HS-27A (cell line): ENCODE results near the gene KLHDC7B.

Experiments used
- DNase-seq: peaks from one replicate; pipeline ENCODE4 v3.0.0-alpha.2; 2012; ENCODE audit warnings: low read depth, missing footprints

KLHDC7B gene

DNA sequence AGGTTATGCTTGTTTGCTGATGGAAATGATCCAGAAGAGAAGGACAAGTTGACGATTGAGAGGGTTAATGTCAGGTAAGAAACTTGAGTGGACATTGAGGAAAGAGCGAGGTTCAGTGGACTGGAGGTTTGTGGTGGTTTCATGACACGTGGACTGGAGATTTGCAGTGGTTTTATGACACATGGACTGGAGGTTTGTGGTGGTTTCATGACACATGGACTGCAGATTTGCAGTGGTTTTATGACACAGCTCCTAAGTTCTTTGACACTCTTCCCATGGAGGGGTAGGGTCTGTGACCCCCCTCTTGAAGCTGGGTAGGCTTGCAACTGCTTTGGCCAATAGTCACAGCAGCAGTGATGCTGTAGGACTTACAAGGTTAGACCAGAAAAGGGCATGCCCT is 49.5 kb downstream of the KLHDC7B start:
- no peak for DNase-seq

GRCh38 chr22:50597097-50597496 is 51.4 kb downstream of the KLHDC7B start:
- DNase-seq, result no peak

DNA sequence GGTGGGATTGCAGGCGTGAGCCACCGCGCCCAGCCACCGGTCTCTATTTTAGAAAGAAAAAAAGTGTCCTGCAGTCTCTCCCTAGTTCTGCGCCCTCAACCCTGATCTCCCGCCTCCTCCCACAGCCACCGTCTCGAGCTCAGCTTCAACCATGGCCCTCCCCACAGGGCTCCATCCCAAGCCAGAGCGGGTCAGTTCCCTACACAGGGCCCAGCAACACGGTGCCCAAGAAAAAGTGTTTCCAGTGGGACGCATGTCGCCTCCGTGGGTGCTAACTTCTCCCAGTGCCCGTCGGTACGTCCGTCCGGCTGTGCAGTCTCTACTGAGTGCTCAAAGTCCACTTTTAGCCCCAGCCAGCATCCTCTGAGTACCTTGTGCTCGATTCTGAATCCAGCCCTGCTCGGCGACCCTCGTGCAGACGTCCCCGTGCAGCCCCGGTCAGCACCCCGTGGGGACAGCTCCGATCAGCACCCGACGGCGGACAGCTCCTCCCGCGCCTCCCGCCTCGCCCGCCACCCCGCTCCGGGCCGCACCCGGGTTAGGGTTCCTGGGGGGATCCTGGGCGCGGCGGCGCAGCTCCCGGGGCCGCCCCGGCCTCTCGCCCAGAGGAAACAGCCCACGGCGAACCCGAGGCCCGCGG is 54.2 kb downstream of the KLHDC7B start:
- no peak for DNase-seq

DNA sequence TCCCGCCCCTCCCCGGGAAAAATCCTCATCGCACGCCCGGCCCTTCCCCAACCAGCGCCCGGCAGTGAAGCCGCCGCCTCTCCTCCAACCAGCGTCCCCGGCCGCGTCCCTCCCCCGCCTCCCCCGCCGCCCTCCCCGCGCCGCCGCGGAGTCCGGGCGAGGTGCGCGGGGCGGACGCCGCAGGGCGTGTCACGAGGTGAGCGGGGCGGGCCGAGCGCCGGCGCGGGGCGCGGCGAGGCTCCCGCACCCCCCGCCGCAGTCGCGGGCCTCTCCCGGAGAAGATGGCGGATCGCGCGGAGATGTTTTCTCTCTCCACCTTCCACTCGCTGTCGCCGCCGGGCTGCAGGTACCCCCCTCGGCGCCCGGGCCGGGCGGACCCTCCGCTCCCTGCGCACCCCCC is 54.8 kb downstream of the KLHDC7B start, which contains the start of gene MAPK8IP2:
Gene MAPK8IP2, plus strand, starts transcription at position 256 of the 400 bp plus-strand sequence. Its CDS starts 26 bp downstream, at position 282.
- no peak for DNase-seq
